GM12878 (cell line): ENCODE results near the gene CR1L. TPM values are rescaled to one million over a fixed set of nuclear protein-coding genes. Genes with fewer than 3 reads are reported as not detected.

Experiments used
- ATAC-seq: fragments of 200-7000 bp; cut with Tn5 transposase; 3 replicates; pipeline ENCODE4 v1.9.1; 2020; ENCODE audit warnings: mild to moderate bottlenecking, moderate library complexity
- BruUV-seq: library from RNA; stranded (reverse); fragments of 400-500 nt; replicated peaks from 2 replicates; lab custom pipeline; 2021; lab: Mats Ljungman, UMichigan
- CTCF ChIA-PET: fragments of 300-600 bp; sonication (Branson Sonifier 250); formaldehyde crosslinking; extraction: SDS; loops from one replicate; lab custom pipeline; 2021; ENCODE audit warnings: inconsistent platforms; lab: Yijun Ruan, JAX
- POLR2A ChIA-PET: fragments of 350-600 bp; formaldehyde crosslinking; extraction: SDS; loops from one replicate; lab custom pipeline; 2021; ENCODE audit warnings: inconsistent platforms; lab: Charles Lee
- RAD21 ChIA-PET: fragments of 300-600 bp; sonication (Branson Sonifier 250); formaldehyde crosslinking; loops from one replicate; lab custom pipeline; 2023; ENCODE audit warnings: antibody characterized with exemption; ENCODE audit not compliant: unreplicated experiment; lab: Charles Lee
- SMC1A ChIA-PET: fragments of 300-600 bp; sonication (Branson Sonifier 250); formaldehyde crosslinking; loops from one replicate; lab custom pipeline; 2023; ENCODE audit not compliant: unreplicated experiment, uncharacterized antibody; lab: Charles Lee
- DNase-seq: peaks from one replicate; pipeline ENCODE4 v3.0.0-alpha.2; 2011; ENCODE audit warnings: low read depth, low spot score
- FAIRE-seq: peaks from 3 replicates; lab custom pipeline; 2011; peaks lifted over from hg19 to GRCh38; lab: Jason Lieb, UNC
- H2AFZ ChIP-seq: 2 replicates; pipeline ENCODE4 v1.6.0; 2011; ENCODE audit warnings: low read depth, low read length, control low read depth; ENCODE audit not compliant: control insufficient read depth
- H3K27ac ChIP-seq: 2 replicates; pipeline ENCODE4 v1.5.1; 2011; ENCODE audit warnings: control low read depth; ENCODE audit not compliant: control insufficient read depth, insufficient read depth
- H3K27me3 ChIP-seq, 2 experiments: replicated peaks in 1 of 2; 2 replicates each; pipeline versions ENCODE4 v1.6.0 to v1.6.1; 2011; ENCODE audit warnings: low read length in 1 of 2; ENCODE audit not compliant: control insufficient read depth in 2 of 2, insufficient read depth in 2 of 2
- H3K36me3 ChIP-seq, 2 experiments: 2 replicates each; pipeline ENCODE4 v1.5.1; 2011; ENCODE audit warnings: low read length in 1 of 2; ENCODE audit not compliant: control insufficient read depth in 2 of 2, insufficient read depth in 2 of 2
- H3K4me1 ChIP-seq: 2 replicates; pipeline ENCODE4 v1.6.1; 2011; ENCODE audit warnings: mild to moderate bottlenecking, low read length, moderate library complexity, mixed read lengths; ENCODE audit not compliant: control insufficient read depth, insufficient read depth
- H3K4me2 ChIP-seq: 2 replicates; pipeline ENCODE4 v1.6.0; 2011; ENCODE audit warnings: control low read depth; ENCODE audit not compliant: control insufficient read depth, insufficient read depth
- H3K4me3 ChIP-seq: fragments of 200-600 bp; sonication (generic); 2 replicates; pipeline ENCODE4 v1.5.1; 2016
- H3K79me2 ChIP-seq: 2 replicates; pipeline ENCODE4 v1.6.0; 2011; ENCODE audit warnings: low read length; ENCODE audit not compliant: control insufficient read depth, insufficient read depth
- H3K9ac ChIP-seq: 2 replicates; pipeline ENCODE4 v1.8.0; 2011; ENCODE audit warnings: low read length, control low read depth, mixed read lengths; ENCODE audit not compliant: control insufficient read depth, insufficient read depth
- H3K9me3 ChIP-seq: replicated peaks from 3 replicates; pipeline ENCODE4 v1.5.1; 2011; ENCODE audit warnings: mild to moderate bottlenecking, low read length; ENCODE audit not compliant: control insufficient read depth, insufficient read depth
- H4K20me1 ChIP-seq: 2 replicates; pipeline ENCODE4 v1.6.0; 2011; ENCODE audit not compliant: control insufficient read depth, insufficient read depth
- CREM ChIP-seq: IDR thresholded peaks from 2 replicates; pipeline ENCODE4 v1.6.1; 2014; ENCODE audit warnings: antibody characterized with exemption, low read depth
- CTCF ChIP-seq, 3 experiments: IDR thresholded peaks in 2 of 3; conservative IDR thresholded peaks in 1 of 3; 2 replicates each; pipeline ENCODE4 v1.5.1; 2011; ENCODE audit warnings: low read depth in 3 of 3, low read length in 3 of 3, mild to moderate bottlenecking in 3 of 3, control low read depth in 2 of 3, moderate library complexity in 2 of 3, inconsistent platforms in 1 of 3, mixed read lengths in 1 of 3; ENCODE audit not compliant: control insufficient read depth in 2 of 3, insufficient read depth in 1 of 3; ENCODE audit errors: extremely low read depth in 1 of 3
- FOXM1 ChIP-seq: IDR thresholded peaks from 2 replicates; pipeline ENCODE4 v1.6.1; 2012; ENCODE audit warnings: low read depth, mild to moderate bottlenecking, inconsistent platforms, low read length, moderate library complexity
- GABPA ChIP-seq: IDR thresholded peaks from 2 replicates; pipeline ENCODE4 v1.6.1; 2014; ENCODE audit warnings: antibody characterized with exemption, low read depth, mild to moderate bottlenecking, inconsistent platforms
- MEF2A ChIP-seq: IDR thresholded peaks from 2 replicates; pipeline ENCODE4 v1.6.1; 2011; ENCODE audit warnings: low read depth, mild to moderate bottlenecking, low read length, moderate library complexity; ENCODE audit not compliant: insufficient read depth
- MEF2B ChIP-seq: fragments of 450-650 bp; IDR thresholded peaks from 2 replicates; pipeline ENCODE4 v1.6.1; 2018; ENCODE audit warnings: mild to moderate bottlenecking, moderate library complexity; ENCODE audit not compliant: partially characterized antibody, poor library complexity, severe bottlenecking
- PBX3 ChIP-seq: IDR thresholded peaks from 2 replicates; pipeline ENCODE4 v1.6.1; 2011; ENCODE audit warnings: mild to moderate bottlenecking, low read depth, low read length, moderate library complexity; ENCODE audit not compliant: insufficient replicate concordance
- PKNOX1 ChIP-seq: fragments of 450-650 bp; IDR thresholded peaks from 2 replicates; pipeline ENCODE4 v1.6.1; 2016; ENCODE audit warnings: mild to moderate bottlenecking
- RUNX3 ChIP-seq: IDR thresholded peaks from 2 replicates; pipeline ENCODE4 v1.6.1; 2012; ENCODE audit warnings: low read length, inconsistent platforms
- SREBF1 ChIP-seq: IDR thresholded peaks from 2 replicates; pipeline ENCODE4 v1.6.1; 2012; ENCODE audit warnings: mild to moderate bottlenecking, low read length
- TCF12 ChIP-seq: IDR thresholded peaks from 2 replicates; pipeline ENCODE4 v1.6.1; 2011; ENCODE audit warnings: low read depth, mild to moderate bottlenecking, low read length
- TCF7 ChIP-seq: IDR thresholded peaks from 2 replicates; pipeline ENCODE4 v1.6.1; 2014; ENCODE audit warnings: antibody characterized with exemption, borderline replicate concordance
- ZNF592 ChIP-seq: fragments of 450-650 bp; IDR thresholded peaks from 2 replicates; pipeline ENCODE4 v1.6.1; 2017; ENCODE audit warnings: mild to moderate bottlenecking, moderate library complexity
- WGBS: methylation state at CpG from one replicate; pipeline ENCODE4 v1.1.6; 2016; ENCODE audit warnings: low lambda C conversion rate; ENCODE audit not compliant: insufficient replicate concordance, insufficient coverage; ENCODE audit errors: missing lambda C conversion rate; 5-methylcytosine and 5-hydroxymethylcytosine counted together
- in situ Hi-C: fragments of 300-500 bp; cut with MboI; formaldehyde crosslinking; loops from 9 replicates; pipeline ENCODE4 v1.14.3; 2018; ENCODE audit warnings: mixed read lengths
- intact Hi-C: fragments of 100-400 bp; cut with micrococcal nuclease; formaldehyde crosslinking; loops from one replicate; pipeline ENCODE4 v1.14.2; 2022; ENCODE audit not compliant: unreplicated experiment
- polyA plus RNA-seq, 11 experiments: library from polyadenylated mRNA; depleted of rRNA in 4 of 11; unstranded in 6 of 11; stranded (reverse) in 5 of 11; fragments of >200 nt; fragmentation: Nextera tagmentation in 4 of 11; fragmentation: Illumina TruSeq in 1 of 11; extraction: Ambion mirVana in 4 of 11; extraction: Trizol in 1 of 11; gene quantifications; 1 replicate in 1 of 11; 2 replicates in 10 of 11; pipeline versions ENCODE4 v1.2.1 to v1.2.3, GENCODE V29; 2011 to 2016; ENCODE audit warnings: inconsistent platforms in 2 of 11, missing spikeins in 2 of 11, low read depth in 1 of 11
- total RNA-seq, 4 experiments: library from RNA; depleted of rRNA in 3 of 4; stranded (reverse); fragments of >200 nt in 3 of 4; fragmentation: Illumina TruSeq in 1 of 4; extraction: Trizol in 1 of 4; gene quantifications; 2 replicates each; pipeline versions ENCODE4 v1.2.1 to v1.2.3, GENCODE V29; 2013 to 2021

The CR1L gene
- total and polyA plus RNA-seq, 10 of the 15 experiments (the other 5 are each of a cell fraction or from before 2014, with no cell fraction given): 0.11 TPM; not detected in 9

- in situ Hi-C loops: no loop called here
- CTCF ChIA-PET: no interaction called here
- peak; percentile 66 for FAIRE-seq
- H3K4me2 ChIP-seq: peak overlapping the region; percentile 28; the same call in 1 of the 2 replicates
- TF ChIP-seq MEF2A: peak; percentile 80
- TF ChIP-seq PKNOX1: peak; percentile 93
- no peak for TF ChIP-seq TCF7
- peak; percentile 68 for TF ChIP-seq RUNX3
- TF ChIP-seq GABPA: no peak
- peak; percentile 59; the same call in 1 of the 2 replicates for TF ChIP-seq FOXM1
- TF ChIP-seq CTCF (IDR thresholded peaks at IDR 0.05 in 2 of 3, conservative IDR thresholded peaks at IDR 0.05 in 1 of 3; ENCODE audit: control insufficient read depth in 2 of 3, extremely low read depth in 1 of 3, insufficient read depth in 1 of 3, low read depth in 3 of 3, low read length in 3 of 3): no peak
- peak; percentile 71 for TF ChIP-seq MEF2B
- no peak for TF ChIP-seq ZNF592
- no peak for TF ChIP-seq TCF12
- peak; percentile 74 for TF ChIP-seq PBX3
- TF ChIP-seq SREBF1: no peak
- TF ChIP-seq CREM: peak; percentile 25; the same call in 1 of the 2 replicates
- TF ChIP-seq, all 136 proteins: peak for 7
- Histone ChIP-seq H3K36me3 (no peaks in the 10 kb centered on the region), H4K20me1 (no peaks in the 10 kb centered on the region), H2AFZ (no peak overlapping the region), H3K4me1 (peaks cover 5% of the 10 kb centered on the region), H3K27me3 (peaks cover 0 to 4% of the 10 kb centered on the region in 2 experiments; a peak in 2 of 4 replicates), H3K79me2 (no peaks in the 10 kb centered on the region), H3K9ac (no peak overlapping the region), H3K4me3 (no peak overlapping the region), H3K27ac (no peak overlapping the region), H3K9me3 (no peaks in the 10 kb centered on the region)
- DNase-seq (peak; percentile 19), ATAC-seq (peak; percentile 23)
- WGBS: 2% methylated on average over 3 of the region's 3 CpGs
- intact Hi-C loops: loop anchor here (10.0 kb wide), 1 partner anchor 95 kb away; no protein-coding TSS in a partner anchor
- ChIA-PET POLR2A (no interaction called here), SMC1A (no interaction called here), RAD21 (no interaction called here)
- no TSS peak for BruUV-seq
Observed at GRCh38 chr1:207670192-207670591, 25.3 kb downstream of the CR1L start.
